H1 (cell line): ENCODE measurements around the gene MICU1. TPM values are rescaled to one million over a fixed set of nuclear protein-coding genes. Genes with fewer than 3 reads are reported as not detected.

Experiments used
- CHD2 ChIP-seq: IDR thresholded peaks from 2 replicates; pipeline ENCODE4 v1.6.1; 2012; ENCODE audit warnings: low read length, improper control_type of control experiment
- GABPA ChIP-seq: IDR thresholded peaks from 2 replicates; pipeline ENCODE4 v1.6.1; 2011; ENCODE audit warnings: mild to moderate bottlenecking, low read length, moderate library complexity, borderline replicate concordance; ENCODE audit not compliant: insufficient read depth
- KDM1A ChIP-seq: fragments of 200-600, 300-600 bp; sonication (generic); IDR thresholded peaks from 2 replicates; pipeline ENCODE4 v1.7.1; 2016; ENCODE audit warnings: mild to moderate bottlenecking, low read length, borderline replicate concordance
- SP1 ChIP-seq: IDR thresholded peaks from 2 replicates; pipeline ENCODE4 v1.6.1; 2011; ENCODE audit warnings: low read depth, low read length
- SP2 ChIP-seq: IDR thresholded peaks from 2 replicates; pipeline ENCODE4 v1.6.1; 2012; ENCODE audit warnings: mild to moderate bottlenecking, low read length, inconsistent platforms
- SP4 ChIP-seq: IDR thresholded peaks from 2 replicates; pipeline ENCODE4 v1.6.1; 2012; ENCODE audit warnings: low read length, inconsistent platforms
- TCF12 ChIP-seq: IDR thresholded peaks from 2 replicates; pipeline ENCODE4 v1.6.1; 2011; ENCODE audit warnings: low read depth, mild to moderate bottlenecking, low read length
- polyA plus RNA-seq, 7 experiments: library from polyadenylated mRNA; depleted of rRNA in 3 of 7; stranded (reverse) in 5 of 7; unstranded in 2 of 7; fragments of >200 nt in 5 of 7; fragments of 200-250 nt in 2 of 7; gene quantifications; 1 replicate in 5 of 7; 2 replicates in 1 of 7; 4 replicates in 1 of 7; pipeline versions ENCODE4 v1.2.1 to v1.2.3, GENCODE V29; 2011 to 2013; ENCODE audit warnings: missing spikeins in 2 of 7, mixed read lengths in 2 of 7
- total RNA-seq: library from RNA; stranded (reverse); fragmentation: NEBNext Ultra II Directional; extraction: Animal tissue kit (Norgen Biotek cat#: 25700); gene quantifications from 2 replicates; pipeline ENCODE4 v1.2.1, GENCODE V29; 2021

The MICU1 gene
- total and polyA plus RNA-seq, 2 of the 8 experiments (the other 6 are each of a cell fraction or from before 2014, with no cell fraction given), result 18.0 to 36.7 TPM

DNA sequence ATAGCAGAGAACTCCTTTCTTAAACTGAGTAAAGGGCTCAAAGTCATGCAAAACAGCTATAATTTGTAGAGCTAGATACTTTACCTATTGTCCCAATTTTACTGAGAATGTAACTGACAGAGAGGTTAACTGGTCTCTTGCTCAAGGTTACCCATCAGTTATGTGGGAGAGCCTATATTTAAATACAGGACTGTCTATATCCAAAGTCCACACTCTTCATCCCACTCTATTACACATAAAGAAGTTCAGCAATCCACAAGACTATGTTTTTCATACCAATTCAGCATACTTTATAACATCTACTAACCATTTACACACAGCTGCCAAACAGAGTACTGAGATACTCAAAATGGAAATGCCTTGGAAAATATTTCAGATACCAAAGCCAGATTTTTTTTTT is 100.2 kb downstream of the MICU1 start (continued):
- TF ChIP-seq KDM1A (no peak), SP1 (no peak), CHD2 (no peak), GABPA (no peak), TCF12 (no peak), SP4 (no peak), SP2 (no peak)
